Thoracic aorta (tissue), 2 donors: ENCODE measurements around the gene PIP4P1. TPM values are rescaled to one million over a fixed set of nuclear protein-coding genes. Genes with fewer than 3 reads are reported as not detected.

Experiments used
- ATAC-seq: fragments of 150-250 bp; one replicate; pipeline ENCODE4 v1.8.0; 2017; ENCODE audit warnings: low read depth; ENCODE audit not compliant: insufficient number of reproducible peaks, low FRiP score
- DNase-seq: peaks from one replicate; pipeline ENCODE4 v3.0.0-alpha.2; 2020; ENCODE audit warnings: low spot score
- H3K27ac ChIP-seq, 2 donors: fragments of 200-600 bp; sonication (generic); 1 replicate in 1 of 2; 2 replicates in 1 of 2; pipeline ENCODE4 v1.5.1; 2016; ENCODE audit warnings: mild to moderate bottlenecking in 2 of 2, moderate library complexity in 2 of 2
- H3K27me3 ChIP-seq: fragments of 200-600 bp; sonication (generic); replicated peaks from 2 replicates; pipeline ENCODE4 v1.6.0; 2016; ENCODE audit warnings: mild to moderate bottlenecking; ENCODE audit not compliant: insufficient read depth
- H3K36me3 ChIP-seq: fragments of 200-600 bp; sonication (generic); one replicate; pipeline ENCODE4 v1.5.1; 2016
- H3K4me1 ChIP-seq, 2 donors: fragments of 200-600 bp; sonication (generic); 1 replicate in 1 of 2; 2 replicates in 1 of 2; pipeline versions ENCODE4 v1.5.1 to v1.6.0; 2016; ENCODE audit warnings: low read depth in 2 of 2, mild to moderate bottlenecking in 1 of 2; ENCODE audit not compliant: control insufficient read depth in 1 of 2
- H3K4me3 ChIP-seq: fragments of 200-600 bp; sonication (generic); 2 replicates; pipeline ENCODE4 v1.5.1; 2016; ENCODE audit warnings: mild to moderate bottlenecking
- H3K9me3 ChIP-seq: fragments of 200-600 bp; sonication (generic); 2 replicates; pipeline ENCODE4 v1.5.1; 2016
- total RNA-seq, 2 donors: library from RNA; depleted of rRNA; stranded (reverse); fragments of >200 nt; gene quantifications; one replicate each; pipeline versions ENCODE4 v1.1.0 to v1.2.3, GENCODE V29; 2016
- TF ChIP-seq, protein P1 (sequence below): fragments of 200-600 bp; sonication (generic); IDR thresholded peaks from one replicate; pipeline ENCODE4 v1.5.1; 2019; ENCODE audit warnings: antibody characterized with exemption

PIP4P1 gene
- total RNA-seq, 2 donors from 2014 or later = 11.6 to 13.8 TPM

DNA sequence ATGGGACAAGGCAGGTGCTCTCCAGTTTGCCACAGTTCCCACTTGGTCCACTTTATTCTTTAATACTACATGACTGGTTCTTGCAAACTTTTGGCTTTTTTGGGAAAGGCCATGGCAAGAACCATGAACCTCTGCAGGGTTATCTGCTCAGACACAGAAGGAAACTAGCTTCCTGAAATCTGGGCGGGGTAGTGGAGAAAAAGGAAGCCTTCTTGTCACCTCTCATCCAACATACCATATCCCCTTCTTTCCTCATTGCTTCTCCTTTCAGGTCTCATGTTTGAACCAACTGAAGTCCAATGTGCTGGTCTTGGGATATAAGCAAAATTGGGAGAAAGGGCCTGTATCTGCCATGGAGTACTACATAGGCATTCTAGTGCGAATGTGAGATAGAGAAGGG, 19.8 kb downstream of the PIP4P1 start:
- ATAC-seq (no peak), DNase-seq (no peak)
- Histone ChIP-seq H3K36me3 (peaks cover 4% of the 10 kb centered on the region), H3K27me3 (no peaks in the 10 kb centered on the region), H3K4me3 (no peak overlapping the region), H3K27ac (no peak overlapping the region), H3K4me1 (no peaks in the 10 kb centered on the region), H3K9me3 (no peaks in the 10 kb centered on the region)
- TF ChIP-seq, protein P1, sequence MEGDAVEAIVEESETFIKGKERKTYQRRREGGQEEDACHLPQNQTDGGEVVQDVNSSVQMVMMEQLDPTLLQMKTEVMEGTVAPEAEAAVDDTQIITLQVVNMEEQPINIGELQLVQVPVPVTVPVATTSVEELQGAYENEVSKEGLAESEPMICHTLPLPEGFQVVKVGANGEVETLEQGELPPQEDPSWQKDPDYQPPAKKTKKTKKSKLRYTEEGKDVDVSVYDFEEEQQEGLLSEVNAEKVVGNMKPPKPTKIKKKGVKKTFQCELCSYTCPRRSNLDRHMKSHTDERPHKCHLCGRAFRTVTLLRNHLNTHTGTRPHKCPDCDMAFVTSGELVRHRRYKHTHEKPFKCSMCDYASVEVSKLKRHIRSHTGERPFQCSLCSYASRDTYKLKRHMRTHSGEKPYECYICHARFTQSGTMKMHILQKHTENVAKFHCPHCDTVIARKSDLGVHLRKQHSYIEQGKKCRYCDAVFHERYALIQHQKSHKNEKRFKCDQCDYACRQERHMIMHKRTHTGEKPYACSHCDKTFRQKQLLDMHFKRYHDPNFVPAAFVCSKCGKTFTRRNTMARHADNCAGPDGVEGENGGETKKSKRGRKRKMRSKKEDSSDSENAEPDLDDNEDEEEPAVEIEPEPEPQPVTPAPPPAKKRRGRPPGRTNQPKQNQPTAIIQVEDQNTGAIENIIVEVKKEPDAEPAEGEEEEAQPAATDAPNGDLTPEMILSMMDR = no peak

DNA sequence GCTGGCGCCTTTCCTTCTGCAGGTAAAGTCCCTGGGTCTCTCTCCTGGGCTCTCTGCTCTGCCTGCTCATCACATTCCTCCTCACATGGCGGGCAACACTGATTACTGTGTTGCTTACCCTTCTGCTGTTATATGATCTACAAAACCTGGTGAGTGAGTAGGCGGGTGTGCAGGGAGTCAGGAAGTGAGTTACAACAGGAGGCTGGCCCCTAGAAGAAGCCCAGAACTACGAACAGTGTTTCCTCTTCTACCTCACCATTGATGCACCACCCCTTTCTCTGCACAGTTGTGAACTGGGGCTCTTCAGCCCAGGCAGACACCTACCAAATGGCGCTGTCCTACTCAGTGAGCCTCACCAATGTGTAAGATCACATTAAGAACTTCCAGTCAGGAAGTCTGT, 20.4 kb downstream of the PIP4P1 start:
- Histone ChIP-seq H3K4me1 (no peaks in the 10 kb centered on the region), H3K4me3 (no peak overlapping the region), H3K27me3 (no peaks in the 10 kb centered on the region), H3K36me3 (no peaks in the 10 kb centered on the region), H3K27ac (no peak overlapping the region), H3K9me3 (no peaks in the 10 kb centered on the region)
- DNase-seq (no peak), ATAC-seq (no peak)
- TF ChIP-seq, protein P1 = no peak

GRCh38 chr14:20440465-20440864, 20.8 kb downstream of the PIP4P1 start:
- no peaks in the 10 kb centered on the region for H3K9me3 ChIP-seq
- no peak overlapping the region for H3K4me3 ChIP-seq
- TF ChIP-seq, protein P1 = no peak
- no peak overlapping the region for H3K27ac ChIP-seq
- H3K36me3 ChIP-seq = no peaks in the 10 kb centered on the region
- ATAC-seq = no peak
- no peak for DNase-seq
- peaks cover 0 to under 1% of the 10 kb centered on the region in 2 donors for H3K4me1 ChIP-seq
- H3K27me3 ChIP-seq = no peaks in the 10 kb centered on the region

- Histone ChIP-seq H3K4me3 (no peak overlapping the region), H3K4me1 (peaks cover 0 to 13% of the 10 kb centered on the region in 2 donors), H3K36me3 (no peaks in the 10 kb centered on the region), H3K27ac (no peak overlapping the region), H3K9me3 (no peaks in the 10 kb centered on the region), H3K27me3 (no peaks in the 10 kb centered on the region)
- TF ChIP-seq, protein P1 = no peak
- ATAC-seq (no peak), DNase-seq (no peak)
These were observed 22.6 kb downstream of the PIP4P1 start for GRCh38 chr14:20438664-20439063.

- Histone ChIP-seq H3K27ac (no peak overlapping the region), H3K4me3 (no peak overlapping the region), H3K36me3 (no peaks in the 10 kb centered on the region), H3K27me3 (no peaks in the 10 kb centered on the region), H3K9me3 (no peaks in the 10 kb centered on the region), H3K4me1 (peaks cover 0 to 13% of the 10 kb centered on the region in 2 donors)
- ATAC-seq (no peak), DNase-seq (no peak)
- TF ChIP-seq, protein P1 = no peak
These were observed 24.9 kb downstream of the PIP4P1 start for GRCh38 chr14:20436363-20436755.
